NCI-H524 (cell line): Measurements from ENCODE around the gene EEF2.
"Not testable (repeated sequence)": the region's sequence is repeated elsewhere in the genome, so short reads cannot be mapped to it uniquely, and the experiment has no call there.

Experiments used
- DNase-seq, 2 experiments: peaks; one replicate each; lab custom pipeline; 2025; lab: John Stamatoyannopoulos, UW

EEF2 gene

GRCh38 chr19:4014541-4015491 lies 29.6 kb upstream of the EEF2 start:
- no peak for DNase-seq

GRCh38 chr19:4013886-4014540 lies 28.8 kb upstream of the EEF2 start:
- DNase-seq = no peak

DNA sequence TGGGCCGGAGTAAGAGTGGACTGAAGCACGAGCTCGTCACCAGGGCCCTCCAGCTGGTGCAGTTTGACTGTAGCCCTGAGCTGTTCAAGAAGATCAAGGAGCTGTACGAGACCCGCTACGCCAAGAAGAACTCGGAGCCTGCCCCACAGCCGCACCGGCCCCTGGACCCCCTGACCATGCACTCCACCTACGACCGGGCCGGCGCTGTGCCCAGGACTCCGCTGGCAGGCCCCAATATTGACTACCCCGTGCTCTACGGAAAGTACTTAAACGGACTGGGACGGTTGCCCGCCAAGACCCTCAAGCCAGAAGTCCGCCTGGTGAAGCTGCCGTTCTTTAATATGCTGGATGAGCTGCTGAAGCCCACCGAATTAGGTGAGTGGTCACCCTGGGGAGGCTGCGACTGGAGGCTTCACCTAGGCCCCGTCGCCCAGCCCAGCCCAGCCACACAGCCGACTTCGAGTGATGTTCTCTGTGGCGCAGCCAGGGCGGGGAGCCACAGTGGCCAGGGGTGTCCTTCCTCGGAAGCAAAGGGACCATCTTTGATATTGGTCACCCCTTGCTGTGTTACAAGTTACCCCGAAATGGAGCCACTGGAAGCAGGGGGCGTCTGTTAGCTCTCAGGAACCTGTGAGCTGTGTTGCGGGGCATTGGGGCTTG lies 27.8 kb upstream of the EEF2 start:
- DNase-seq = no peak

DNA sequence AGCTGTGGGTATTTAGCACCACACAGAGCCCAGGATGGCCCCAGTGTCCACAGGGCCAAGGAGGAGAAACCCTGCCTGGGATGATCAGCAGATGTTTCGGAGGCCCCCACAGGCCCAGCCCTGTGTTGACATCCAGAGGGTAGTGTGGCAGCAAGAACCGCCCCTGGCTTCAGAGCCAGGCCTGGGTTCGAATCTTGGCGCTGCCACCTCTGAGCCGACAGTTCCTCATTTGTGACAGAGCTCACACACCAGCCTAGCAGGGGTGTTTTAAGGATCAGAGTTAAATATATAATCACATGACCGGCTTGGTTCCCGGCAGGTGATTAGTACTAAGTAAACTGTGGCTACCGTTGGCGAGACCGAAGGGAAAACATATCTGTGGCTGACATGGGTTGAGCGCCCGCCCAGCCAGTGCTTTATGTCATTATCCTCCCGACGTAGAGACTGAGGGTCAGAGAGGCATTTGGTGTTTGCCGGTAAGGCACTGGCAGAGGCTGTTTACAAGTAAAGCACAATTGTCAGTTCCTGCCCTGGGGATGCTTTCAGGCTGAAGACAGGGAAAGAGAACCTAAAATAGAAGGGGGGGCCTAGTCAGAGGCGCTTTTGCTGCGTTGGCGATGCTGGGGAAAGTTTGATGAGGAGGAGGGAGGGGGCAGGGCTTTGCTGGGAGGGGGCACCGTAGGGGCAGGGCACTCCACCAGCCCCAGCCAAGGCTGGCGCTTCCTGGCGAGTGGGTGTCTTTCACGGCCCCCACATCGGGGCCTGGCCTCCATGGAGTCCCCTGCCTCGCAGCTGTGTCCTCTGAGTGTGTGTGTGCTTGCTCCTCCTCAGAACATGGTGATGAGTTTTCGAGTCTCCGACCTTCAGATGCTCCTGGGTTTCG lies 27.1 kb upstream of the EEF2 start:
- no peak for DNase-seq

GRCh38 chr19:4011430-4011829 lies 26.2 kb upstream of the EEF2 start:
- not testable (repeated sequence) for DNase-seq

DNA sequence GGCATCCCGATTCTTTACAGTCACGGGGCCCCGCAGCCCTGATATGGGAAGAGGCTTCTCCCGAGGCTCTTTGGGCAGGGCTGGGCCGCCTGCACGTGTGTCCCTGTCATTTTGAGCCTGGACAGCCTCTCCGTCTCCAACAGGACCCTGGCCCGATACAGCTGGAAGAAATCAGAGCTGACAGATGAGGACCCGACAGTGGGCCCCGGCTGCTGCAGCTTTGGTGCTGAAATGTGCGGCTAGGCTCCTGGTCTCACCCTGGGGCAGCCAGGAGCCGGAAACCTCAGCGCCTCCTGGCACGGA lies 25.5 kb upstream of the EEF2 start:
- DNase-seq = no peak

- peak; percentile 86 to 95 for DNase-seq
Observed at GRCh38 chr19:4009990-4010807, 24.9 kb upstream of the EEF2 start.

DNA sequence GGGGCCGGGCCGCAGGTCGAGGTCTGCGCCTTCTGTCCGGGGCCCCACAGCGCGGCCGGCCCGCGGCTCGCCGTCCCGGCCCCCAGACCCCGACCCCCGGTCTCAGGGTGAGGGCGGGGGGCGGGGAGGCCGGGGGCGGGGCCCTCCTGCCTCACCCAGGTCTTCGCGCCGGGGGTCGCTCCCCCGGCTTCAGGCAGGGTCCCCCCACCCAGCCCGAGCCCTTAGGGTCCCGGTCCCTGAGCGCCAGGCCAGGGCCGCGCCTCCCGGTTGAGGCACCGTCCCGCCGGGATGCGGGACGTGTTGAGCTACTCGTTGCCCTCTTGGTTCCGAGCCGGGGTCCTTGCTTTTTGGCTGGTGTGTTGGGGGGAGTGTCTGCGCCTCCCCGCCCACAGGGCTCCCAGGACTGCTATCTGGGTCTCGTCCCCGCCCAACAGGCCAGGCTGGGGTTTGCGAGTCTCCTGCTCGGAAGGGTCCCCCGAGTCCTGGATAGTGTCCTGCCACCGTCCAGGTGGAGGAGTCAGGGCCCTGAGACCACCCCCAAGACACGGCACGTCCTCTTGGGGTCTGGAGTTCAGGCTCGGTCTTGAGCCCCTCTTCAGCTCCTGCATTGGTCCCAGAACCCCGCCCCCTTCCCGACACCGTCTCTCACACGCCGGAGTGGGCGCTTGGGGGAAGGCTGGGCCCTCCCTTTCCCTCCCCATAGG lies 22.7 kb upstream of the EEF2 start:
- peak in 1 of 2 experiments; percentile 25 for DNase-seq

GRCh38 chr19:4007021-4007835 lies 22.0 kb upstream of the EEF2 start, which contains the start of gene PIAS4:
Gene PIAS4 (plus strand): TSS chr19:4007736. CDS start chr19:4007761, 25 bp downstream.
- DNase-seq = peak; percentile 96 to 97

DNA sequence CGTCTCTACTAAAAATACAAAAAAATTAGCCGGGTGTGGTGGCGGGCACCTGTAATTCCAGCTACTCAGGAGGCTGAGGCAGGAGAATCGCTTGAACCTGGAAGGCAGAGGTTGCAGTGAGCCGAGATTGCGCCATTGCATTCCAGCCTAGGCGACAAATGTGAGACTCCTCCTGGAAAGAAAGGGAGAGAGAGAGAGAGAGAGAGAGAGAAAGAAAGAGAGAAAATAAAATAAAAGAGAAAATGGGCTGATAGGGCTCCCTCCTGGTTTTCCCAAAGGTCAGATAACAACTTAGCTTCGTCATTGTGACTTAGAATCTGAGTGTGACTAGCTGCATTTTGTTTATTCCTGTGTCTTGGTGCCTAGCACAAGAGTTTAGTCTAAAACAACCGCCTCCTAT lies 20.2 kb upstream of the EEF2 start:
- DNase-seq = not testable (repeated sequence)

DNA sequence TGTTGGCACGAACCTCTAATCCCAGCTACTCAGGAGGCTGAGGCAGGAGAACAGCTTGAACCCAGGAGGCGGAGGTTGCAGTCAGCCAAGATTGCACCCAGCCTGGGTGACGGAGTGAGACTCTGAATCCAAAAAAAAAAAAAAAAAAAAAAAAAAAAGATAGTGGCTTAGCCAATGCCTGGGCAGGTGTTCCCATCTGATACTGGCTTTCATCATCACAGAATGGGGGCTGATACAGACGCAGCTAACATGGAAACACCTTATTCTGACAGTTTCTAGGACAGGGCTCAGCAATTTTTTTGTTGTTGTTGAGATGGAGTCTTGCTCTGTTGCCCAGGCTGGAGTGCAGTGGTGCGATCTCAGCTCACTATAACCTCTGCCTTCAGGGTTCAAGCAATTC lies 15.5 kb upstream of the EEF2 start:
- not testable (repeated sequence) for DNase-seq

GRCh38 chr19:3998667-3999412 lies 13.6 kb upstream of the EEF2 start:
- DNase-seq = peak; percentile 47 to 81

DNA sequence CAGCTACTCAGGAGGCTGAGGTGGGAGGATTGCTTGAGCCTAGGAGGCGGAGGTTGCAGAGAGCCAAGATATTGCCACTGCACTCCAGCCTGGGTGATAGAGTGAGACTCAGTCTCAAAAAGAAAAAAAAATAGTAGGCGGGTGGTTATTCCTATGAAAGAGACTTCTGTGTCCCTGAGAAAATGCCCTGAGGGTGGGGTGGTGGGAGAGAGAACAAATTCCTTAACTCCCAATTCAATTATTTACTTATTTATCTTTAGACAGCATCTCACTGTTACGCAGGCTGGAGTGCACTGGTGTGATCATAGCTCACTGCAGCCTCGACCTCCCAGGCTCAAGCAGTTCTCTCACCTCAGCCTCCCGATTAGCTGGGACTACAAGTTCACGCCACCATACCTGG lies 10.3 kb upstream of the EEF2 start:
- no peak for DNase-seq

DNA sequence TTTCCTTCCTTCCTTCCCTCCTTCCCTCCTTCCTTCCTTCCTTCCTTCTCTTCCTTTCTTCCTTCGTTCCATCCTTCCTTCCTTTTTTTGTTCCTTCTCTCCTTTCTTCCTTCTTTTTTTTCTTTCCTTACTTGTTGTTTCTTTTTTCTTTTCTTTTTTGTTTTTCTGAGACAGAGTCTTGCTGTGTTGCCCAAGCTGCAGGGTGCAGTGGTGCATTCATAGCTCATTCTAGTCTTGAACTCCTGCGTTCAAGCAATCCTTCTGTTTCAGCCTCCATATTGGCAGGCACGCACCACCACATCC lies 5.5 kb upstream of the EEF2 start:
- no peak for DNase-seq

DNA sequence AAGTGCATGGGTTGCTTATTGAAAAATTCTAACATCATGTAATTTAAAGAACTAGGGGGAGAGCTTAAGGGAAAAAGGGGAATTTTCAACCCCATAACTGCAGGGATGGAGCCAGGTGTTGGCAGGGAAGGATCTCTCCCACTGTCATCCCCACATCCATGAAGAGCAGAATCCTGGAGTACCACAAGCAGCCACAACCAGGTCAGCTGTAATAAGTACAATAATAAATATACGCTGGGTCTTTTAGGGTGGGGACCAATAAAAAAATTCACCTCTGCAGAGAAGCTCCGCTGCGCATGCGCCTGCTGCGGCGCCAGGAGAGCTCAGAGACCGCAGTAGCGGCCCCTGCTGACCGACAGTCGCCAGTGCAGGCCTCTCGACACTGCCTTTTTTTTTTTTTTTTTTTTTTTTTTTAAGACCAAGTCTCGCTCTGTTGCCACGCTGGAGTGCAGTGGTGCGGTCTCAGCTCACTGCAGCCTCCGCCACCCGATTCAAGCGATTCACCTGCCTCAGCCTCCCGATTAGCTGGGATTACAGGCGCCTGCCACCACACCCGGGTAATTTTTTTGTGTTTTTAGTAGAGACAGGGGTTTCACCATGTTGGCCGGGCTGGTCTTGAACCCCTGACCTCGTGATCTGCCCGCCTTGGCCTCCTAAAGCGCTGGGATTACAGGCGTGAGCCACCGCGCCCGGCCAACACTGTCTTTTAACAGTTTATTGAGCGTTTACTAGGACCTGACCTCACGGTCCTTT lies 2.5 kb upstream of the EEF2 start:
- DNase-seq = peak; percentile 77 to 87

GRCh38 chr19:3986260-3987041 lies 1.2 kb upstream of the EEF2 start:
- peak; percentile 86 to 91 for DNase-seq

- DNase-seq = no peak
Observed at GRCh38 chr19:3985643-3986259, 488 bp upstream of the EEF2 start.
